GM23338 (cell line): ENCODE measurements around the gene PRPF6. TPM values are rescaled to one million over a fixed set of nuclear protein-coding genes. Genes with fewer than 3 reads are reported as not detected.

Experiments
- ATAC-seq: fragments of 200-7000 bp; cut with Tn5 transposase; 3 replicates; pipeline ENCODE4 v1.9.1; 2020
- DNase-seq: peaks from one replicate; pipeline ENCODE4 v3.0.0-alpha.2; 2015; ENCODE audit warnings: low spot score
- H2AFZ ChIP-seq: fragments of 200-600 bp; sonication (generic); 2 replicates; pipeline ENCODE4 v1.8.0; 2016; ENCODE audit warnings: antibody characterized with exemption, mild to moderate bottlenecking, moderate library complexity
- H3F3A ChIP-seq: fragments of 200-600 bp; sonication (generic); replicated peaks from 2 replicates; pipeline ENCODE4 v1.8.0; 2017; ENCODE audit warnings: antibody characterized with exemption, mixed run types, low read depth
- H3K27ac ChIP-seq: fragments of 200-600 bp; sonication (generic); 2 replicates; pipeline ENCODE4 v1.6.1; 2016; ENCODE audit warnings: low read depth
- H3K27me3 ChIP-seq: fragments of 200-600 bp; sonication (generic); 2 replicates; pipeline ENCODE4 v1.8.0; 2016; ENCODE audit warnings: mild to moderate bottlenecking, mixed run types, moderate library complexity; ENCODE audit not compliant: insufficient read depth
- H3K36me3 ChIP-seq: fragments of 200-600 bp; sonication (generic); 2 replicates; pipeline ENCODE4 v1.8.0; 2016; ENCODE audit warnings: mild to moderate bottlenecking; ENCODE audit not compliant: insufficient read depth
- H3K4me1 ChIP-seq: fragments of 200-600 bp; sonication (generic); 2 replicates; pipeline ENCODE4 v1.8.0; 2016; ENCODE audit warnings: mild to moderate bottlenecking, moderate library complexity; ENCODE audit not compliant: insufficient read depth
- H3K4me2 ChIP-seq: fragments of 200-600 bp; sonication (generic); 2 replicates; pipeline ENCODE4 v1.7.1; 2017; ENCODE audit warnings: mixed run types
- H3K4me3 ChIP-seq: fragments of 200-600 bp; sonication (generic); 2 replicates; pipeline ENCODE4 v1.6.1; 2016; ENCODE audit warnings: mixed run types
- H3K79me2 ChIP-seq: fragments of 200-600 bp; sonication (generic); replicated peaks from 2 replicates; pipeline ENCODE4 v1.8.0; 2017; ENCODE audit warnings: mild to moderate bottlenecking; ENCODE audit not compliant: insufficient read depth
- H3K9me2 ChIP-seq: fragments of 200-600 bp; sonication (generic); 2 replicates; pipeline ENCODE4 v1.8.0; 2017; ENCODE audit not compliant: insufficient read depth
- H4K20me1 ChIP-seq: fragments of 200-600 bp; sonication (generic); replicated peaks from 2 replicates; pipeline ENCODE4 v1.8.0; 2017; ENCODE audit warnings: mild to moderate bottlenecking; ENCODE audit not compliant: insufficient read depth
- H3K27ac Mint-ChIP-seq: 2 replicates; pipeline ENCODE4 v1.8.0; 2020; ENCODE audit warnings: inconsistent platforms, mild to moderate bottlenecking, moderate library complexity, mixed read lengths
- H3K27me3 Mint-ChIP-seq: 3 replicates; pipeline ENCODE4 v1.8.0; 2022; ENCODE audit warnings: low read depth, mild to moderate bottlenecking, moderate library complexity, mixed read lengths, inconsistent platforms; ENCODE audit not compliant: insufficient read depth, poor library complexity
- H3K36me3 Mint-ChIP-seq: 3 replicates; pipeline ENCODE4 v1.8.0; 2021; ENCODE audit warnings: low read depth, mild to moderate bottlenecking, inconsistent platforms, moderate library complexity, mixed read lengths
- H3K4me1 Mint-ChIP-seq: 3 replicates; pipeline ENCODE4 v1.8.0; 2020; ENCODE audit warnings: mild to moderate bottlenecking, inconsistent platforms, mixed read lengths
- H3K4me3 Mint-ChIP-seq: 3 replicates; pipeline ENCODE4 v1.8.0; 2021; ENCODE audit warnings: moderate library complexity, mild to moderate bottlenecking, inconsistent platforms, mixed read lengths
- H3K9me3 Mint-ChIP-seq: 3 replicates; pipeline ENCODE4 v1.8.0; 2020; ENCODE audit warnings: moderate library complexity, mild to moderate bottlenecking, inconsistent platforms, mixed read lengths
- EZH2 ChIP-seq: fragments of 200-600 bp; sonication (generic); IDR thresholded peaks from one replicate; pipeline ENCODE4 v1.8.0; 2017; ENCODE audit warnings: antibody characterized with exemption, mild to moderate bottlenecking, low read depth; ENCODE audit not compliant: unreplicated experiment
- POLR2AphosphoS5 ChIP-seq: IDR thresholded peaks from 2 replicates; pipeline ENCODE4 v1.6.1; 2016; ENCODE audit warnings: antibody characterized with exemption, low read depth
- REST ChIP-seq: IDR thresholded peaks from one replicate; pipeline ENCODE4 v1.6.1; 2018; ENCODE audit warnings: antibody characterized with exemption; ENCODE audit not compliant: unreplicated experiment
- ZNF114 ChIP-seq: fragments of 250-450 bp; sonication (Bioruptor Pico); IDR thresholded peaks from 2 replicates; pipeline ENCODE4 v1.5.0; 2020; ENCODE audit warnings: mild to moderate bottlenecking, moderate library complexity
- polyA plus RNA-seq: library from polyadenylated mRNA; unstranded; fragments of >200 nt; fragmentation: Nextera tagmentation; extraction: Ambion mirVana; gene quantifications from 2 replicates; pipeline ENCODE4 v1.2.1, GENCODE V29; 2016
- total RNA-seq: library from RNA; depleted of rRNA; stranded (reverse); fragments of >200 nt; shearing (Covaris generic); gene quantifications from 2 replicates; pipeline ENCODE4 v1.2.3, GENCODE V29; 2014
- TF ChIP-seq, protein P1 (sequence below): fragments of 250-450 bp; sonication (Bioruptor Pico); IDR thresholded peaks from 2 replicates; pipeline ENCODE4 v1.5.0; 2020; ENCODE audit warnings: mild to moderate bottlenecking, moderate library complexity
- TF ChIP-seq, protein P2 (sequence below): IDR thresholded peaks from 2 replicates; pipeline ENCODE4 v1.6.1; 2016; ENCODE audit warnings: antibody characterized with exemption

Gene PRPF6
- total and polyA plus RNA-seq, 2 experiments from 2014 or later: 53.8 to 79.9 TPM

DNA sequence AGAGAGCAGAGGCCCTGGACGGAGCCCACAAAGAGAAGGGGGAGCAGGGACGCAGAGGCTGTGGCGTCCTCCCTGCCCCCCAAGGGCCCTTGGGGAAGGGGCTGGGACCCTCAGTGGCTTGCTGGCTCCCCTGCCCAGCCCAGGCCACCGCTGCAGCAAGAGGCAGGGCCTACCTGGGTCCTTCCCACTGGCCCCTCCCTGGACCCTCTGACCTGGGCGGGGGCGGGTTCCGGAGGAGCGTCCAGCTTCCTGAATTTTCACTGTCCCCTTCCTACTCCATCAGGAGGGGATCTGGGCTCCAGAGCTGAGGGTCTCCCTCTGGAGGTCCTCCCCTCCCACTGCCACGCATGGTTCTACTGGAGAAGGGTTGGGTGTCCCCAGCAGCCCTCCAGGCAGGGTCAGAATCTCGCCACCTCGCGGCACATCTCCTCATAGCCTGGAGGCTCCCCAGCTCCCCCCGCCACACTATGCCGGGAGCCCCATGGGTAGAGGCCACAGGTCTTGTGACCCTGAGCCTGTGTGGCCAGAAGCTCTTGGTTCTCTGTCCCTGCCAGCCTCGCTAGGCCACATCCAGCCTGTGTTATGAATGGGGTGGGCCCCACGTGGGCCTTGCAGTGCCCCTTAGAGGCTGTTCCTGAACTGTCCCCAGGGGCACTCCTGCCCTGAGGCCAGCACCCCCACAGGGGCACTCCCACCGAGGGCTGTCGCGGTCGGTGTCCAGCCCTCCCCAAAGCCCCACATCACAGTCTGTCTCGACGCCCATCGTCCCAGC, 69.5 kb downstream of the PRPF6 start (continued):
- TF ChIP-seq, protein P1, sequence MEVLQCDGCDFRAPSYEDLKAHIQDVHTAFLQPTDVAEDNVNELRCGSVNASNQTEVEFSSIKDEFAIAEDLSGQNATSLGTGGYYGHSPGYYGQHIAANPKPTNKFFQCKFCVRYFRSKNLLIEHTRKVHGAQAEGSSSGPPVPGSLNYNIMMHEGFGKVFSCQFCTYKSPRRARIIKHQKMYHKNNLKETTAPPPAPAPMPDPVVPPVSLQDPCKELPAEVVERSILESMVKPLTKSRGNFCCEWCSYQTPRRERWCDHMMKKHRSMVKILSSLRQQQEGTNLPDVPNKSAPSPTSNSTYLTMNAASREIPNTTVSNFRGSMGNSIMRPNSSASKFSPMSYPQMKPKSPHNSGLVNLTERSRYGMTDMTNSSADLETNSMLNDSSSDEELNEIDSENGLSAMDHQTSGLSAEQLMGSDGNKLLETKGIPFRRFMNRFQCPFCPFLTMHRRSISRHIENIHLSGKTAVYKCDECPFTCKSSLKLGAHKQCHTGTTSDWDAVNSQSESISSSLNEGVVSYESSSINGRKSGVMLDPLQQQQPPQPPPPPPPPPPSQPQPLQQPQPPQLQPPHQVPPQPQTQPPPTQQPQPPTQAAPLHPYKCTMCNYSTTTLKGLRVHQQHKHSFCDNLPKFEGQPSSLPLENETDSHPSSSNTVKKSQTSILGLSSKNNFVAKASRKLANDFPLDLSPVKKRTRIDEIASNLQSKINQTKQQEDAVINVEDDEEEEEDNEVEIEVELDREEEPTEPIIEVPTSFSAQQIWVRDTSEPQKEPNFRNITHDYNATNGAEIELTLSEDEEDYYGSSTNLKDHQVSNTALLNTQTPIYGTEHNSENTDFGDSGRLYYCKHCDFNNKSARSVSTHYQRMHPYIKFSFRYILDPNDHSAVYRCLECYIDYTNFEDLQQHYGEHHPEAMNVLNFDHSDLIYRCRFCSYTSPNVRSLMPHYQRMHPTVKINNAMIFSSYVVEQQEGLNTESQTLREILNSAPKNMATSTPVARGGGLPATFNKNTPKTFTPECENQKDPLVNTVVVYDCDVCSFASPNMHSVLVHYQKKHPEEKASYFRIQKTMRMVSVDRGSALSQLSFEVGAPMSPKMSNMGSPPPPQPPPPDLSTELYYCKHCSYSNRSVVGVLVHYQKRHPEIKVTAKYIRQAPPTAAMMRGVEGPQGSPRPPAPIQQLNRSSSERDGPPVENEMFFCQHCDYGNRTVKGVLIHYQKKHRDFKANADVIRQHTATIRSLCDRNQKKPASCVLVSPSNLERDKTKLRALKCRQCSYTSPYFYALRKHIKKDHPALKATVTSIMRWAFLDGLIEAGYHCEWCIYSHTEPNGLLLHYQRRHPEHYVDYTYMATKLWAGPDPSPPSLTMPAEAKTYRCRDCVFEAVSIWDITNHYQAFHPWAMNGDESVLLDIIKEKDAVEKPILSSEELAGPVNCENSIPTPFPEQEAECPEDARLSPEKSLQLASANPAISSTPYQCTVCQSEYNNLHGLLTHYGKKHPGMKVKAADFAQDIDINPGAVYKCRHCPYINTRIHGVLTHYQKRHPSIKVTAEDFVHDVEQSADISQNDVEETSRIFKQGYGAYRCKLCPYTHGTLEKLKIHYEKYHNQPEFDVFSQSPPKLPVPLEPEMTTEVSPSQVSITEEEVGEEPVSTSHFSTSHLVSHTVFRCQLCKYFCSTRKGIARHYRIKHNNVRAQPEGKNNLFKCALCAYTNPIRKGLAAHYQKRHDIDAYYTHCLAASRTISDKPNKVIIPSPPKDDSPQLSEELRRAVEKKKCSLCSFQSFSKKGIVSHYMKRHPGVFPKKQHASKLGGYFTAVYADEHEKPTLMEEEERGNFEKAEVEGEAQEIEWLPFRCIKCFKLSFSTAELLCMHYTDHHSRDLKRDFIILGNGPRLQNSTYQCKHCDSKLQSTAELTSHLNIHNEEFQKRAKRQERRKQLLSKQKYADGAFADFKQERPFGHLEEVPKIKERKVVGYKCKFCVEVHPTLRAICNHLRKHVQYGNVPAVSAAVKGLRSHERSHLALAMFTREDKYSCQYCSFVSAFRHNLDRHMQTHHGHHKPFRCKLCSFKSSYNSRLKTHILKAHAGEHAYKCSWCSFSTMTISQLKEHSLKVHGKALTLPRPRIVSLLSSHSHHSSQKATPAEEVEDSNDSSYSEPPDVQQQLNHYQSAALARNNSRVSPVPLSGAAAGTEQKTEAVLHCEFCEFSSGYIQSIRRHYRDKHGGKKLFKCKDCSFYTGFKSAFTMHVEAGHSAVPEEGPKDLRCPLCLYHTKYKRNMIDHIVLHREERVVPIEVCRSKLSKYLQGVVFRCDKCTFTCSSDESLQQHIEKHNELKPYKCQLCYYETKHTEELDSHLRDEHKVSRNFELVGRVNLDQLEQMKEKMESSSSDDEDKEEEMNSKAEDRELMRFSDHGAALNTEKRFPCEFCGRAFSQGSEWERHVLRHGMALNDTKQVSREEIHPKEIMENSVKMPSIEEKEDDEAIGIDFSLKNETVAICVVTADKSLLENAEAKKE: no peak
- no peak for TF ChIP-seq ZNF114 (CRISPR knock-in tag)
- TF ChIP-seq EZH2: no peak

- DNase-seq: no peak
- no peaks in the 10 kb centered on the region for H3K9me2 ChIP-seq
- Mint-ChIP-seq H3K4me3 (no peak overlapping the region), H3K27ac (no peak overlapping the region), H3K27me3 (peaks cover 58% of the 10 kb centered on the region), H3K4me1 (peaks cover 25% of the 10 kb centered on the region), H3K9me3 (no peaks in the 10 kb centered on the region), H3K36me3 (no peaks in the 10 kb centered on the region)
- no peak overlapping the region for H3K4me3 ChIP-seq
- 0 out of 2 replicates have a peak, but pooled peaks cover 6% of the 10 kb centered on the region for H3F3A ChIP-seq
- H3K79me2 ChIP-seq: no peaks in the 10 kb centered on the region
- H4K20me1 ChIP-seq: no peaks in the 10 kb centered on the region
- ATAC-seq: no peak
- H3K27me3 ChIP-seq: peaks cover 44% of the 10 kb centered on the region
- H3K4me2 ChIP-seq: no peak overlapping the region
- no peak overlapping the region for H2AFZ ChIP-seq
- H3K36me3 ChIP-seq: no peaks in the 10 kb centered on the region
- no peak overlapping the region for H3K27ac ChIP-seq
- H3K4me1 ChIP-seq: peaks cover 11% of the 10 kb centered on the region; the same call in 1 of the 2 replicates
- TF ChIP-seq ZNF114 (CRISPR knock-in tag) (no peak), POLR2AphosphoS5 (no peak), REST (no peak)
- TF ChIP-seq, protein P2, sequence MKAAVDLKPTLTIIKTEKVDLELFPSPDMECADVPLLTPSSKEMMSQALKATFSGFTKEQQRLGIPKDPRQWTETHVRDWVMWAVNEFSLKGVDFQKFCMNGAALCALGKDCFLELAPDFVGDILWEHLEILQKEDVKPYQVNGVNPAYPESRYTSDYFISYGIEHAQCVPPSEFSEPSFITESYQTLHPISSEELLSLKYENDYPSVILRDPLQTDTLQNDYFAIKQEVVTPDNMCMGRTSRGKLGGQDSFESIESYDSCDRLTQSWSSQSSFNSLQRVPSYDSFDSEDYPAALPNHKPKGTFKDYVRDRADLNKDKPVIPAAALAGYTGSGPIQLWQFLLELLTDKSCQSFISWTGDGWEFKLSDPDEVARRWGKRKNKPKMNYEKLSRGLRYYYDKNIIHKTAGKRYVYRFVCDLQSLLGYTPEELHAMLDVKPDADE: no peak
Observed at GRCh38 chr20:64051033-64051452, 70.1 kb downstream of the PRPF6 start.
